Esophagus squamous epithelium (tissue), 5 donors: ENCODE results near the gene COL6A2. TPM values are rescaled to one million over a fixed set of nuclear protein-coding genes. Genes with fewer than 3 reads are reported as not detected.

Source experiments
- DNase-seq: peaks from one replicate; lab custom pipeline; 2025; lab: John Stamatoyannopoulos, UW
- H3K27ac ChIP-seq, 4 donors: fragments of 200-600 bp; sonication (generic); one replicate each; pipeline ENCODE4 v1.5.1; 2016 to 2019; ENCODE audit warnings: mild to moderate bottlenecking in 1 of 4
- H3K27me3 ChIP-seq, 4 donors: fragments of 200-600 bp; sonication (generic); 1 replicate in 3 of 4; 2 replicates in 1 of 4; pipeline versions ENCODE4 v1.5.1 to v1.6.0; 2017 to 2021; ENCODE audit warnings: antibody characterized with exemption in 1 of 4
- H3K36me3 ChIP-seq, 3 donors: fragments of 200-600 bp; sonication (generic); one replicate each; pipeline ENCODE4 v1.5.1; 2016 to 2019
- H3K4me1 ChIP-seq, 3 donors: fragments of 200-600 bp; sonication (generic); one replicate each; pipeline ENCODE4 v1.5.1; 2017 to 2019
- H3K4me3 ChIP-seq, 4 donors: fragments of 200-600 bp; sonication (generic); 1 replicate in 3 of 4; 2 replicates in 1 of 4; pipeline ENCODE4 v1.5.1; 2016 to 2019; ENCODE audit warnings: mild to moderate bottlenecking in 2 of 4, moderate library complexity in 1 of 4
- H3K9me3 ChIP-seq, 3 donors: fragments of 200-600 bp; sonication (generic); one replicate each; pipeline ENCODE4 v1.5.1; 2016 to 2019
- POLR2A ChIP-seq, 4 donors: fragments of 450-650 bp; IDR thresholded peaks; one replicate each; pipeline ENCODE4 v1.6.1; 2017; ENCODE audit warnings: antibody characterized with exemption in 4 of 4, mild to moderate bottlenecking in 4 of 4, moderate library complexity in 3 of 4
- WGBS, 2 donors: methylation state at CpG; one replicate each; pipeline ENCODE4 v1.1.5; 2018; 5-methylcytosine and 5-hydroxymethylcytosine counted together
- intact Hi-C: fragments of 100-400 bp; cut with DNase I; formaldehyde crosslinking; loops from one replicate; pipeline ENCODE4 v1.15.0; 2022
- total RNA-seq, 4 donors: library from RNA; depleted of rRNA; stranded (reverse); fragments of >200 nt; gene quantifications; one replicate each; pipeline ENCODE4 v1.1.0, GENCODE V29; 2016
- TF ChIP-seq, protein P1 (sequence below), 6 experiments: fragments of 450-650 bp in 4 of 6; fragments of 200-600 bp in 2 of 6; sonication (generic) in 2 of 6; IDR thresholded peaks; one replicate each; pipeline ENCODE4 v1.5.1; 2016 to 2019; ENCODE audit warnings: antibody characterized with exemption in 6 of 6, mild to moderate bottlenecking in 4 of 6, moderate library complexity in 4 of 6
- donor health status: DM: yes; HTN: yes; CAD: no.

The COL6A2 gene
- 100 to 1,000 TPM in 1 of 4 donors, 10 to 100 TPM in 3; 23.0 to 328 (median 62.0) TPM for total RNA-seq

DNA sequence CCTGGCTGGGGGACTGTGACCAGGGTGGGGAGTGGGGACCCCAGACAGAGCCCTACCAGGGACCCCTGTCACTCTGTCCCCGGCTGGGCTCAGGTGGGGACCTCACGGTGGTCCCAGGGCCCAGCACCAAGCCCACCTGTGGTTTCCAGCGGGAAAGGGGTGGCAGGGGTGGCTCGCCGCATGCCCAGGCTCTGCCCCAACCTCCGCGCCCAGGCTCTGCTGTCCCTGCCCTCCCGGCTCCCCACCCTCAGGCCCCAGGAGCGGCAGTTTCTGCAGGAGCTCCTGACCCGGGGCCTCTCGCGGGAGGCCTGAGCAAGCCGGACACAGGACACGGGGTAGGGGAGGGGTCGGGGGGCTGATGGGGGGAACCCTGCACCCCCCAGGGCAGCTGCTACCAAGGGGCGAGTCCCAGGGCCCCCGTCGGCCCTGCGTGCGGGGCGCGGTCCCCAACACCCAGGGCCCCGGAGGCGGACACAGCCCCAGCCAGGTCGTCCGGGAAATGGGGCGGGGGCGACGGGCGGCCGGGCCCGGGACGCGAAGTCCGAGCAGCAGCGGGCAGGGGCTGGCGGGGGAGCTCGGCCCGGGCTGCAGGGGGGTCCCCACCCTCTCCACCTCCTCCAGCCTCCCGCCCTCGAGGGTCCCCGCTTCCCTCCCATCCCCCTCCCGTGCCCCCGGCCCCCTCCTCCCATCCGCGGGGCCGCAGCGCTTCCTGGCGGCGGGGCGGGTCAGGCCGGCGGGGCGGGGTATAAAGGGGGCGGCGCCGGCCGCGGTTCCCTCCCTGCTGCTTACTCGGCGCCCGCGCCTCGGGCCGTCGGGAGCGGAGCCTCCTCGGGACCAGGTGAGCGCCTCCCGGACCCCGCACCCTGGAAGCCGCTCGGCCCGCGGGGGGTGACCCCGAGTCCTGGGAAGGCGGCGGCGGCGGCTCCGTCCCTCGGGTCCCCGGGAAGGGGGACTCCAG lies at the start of gene COL6A2:
Gene COL6A2 (plus strand): TSS at position 777 of the 958 bp plus-strand sequence.
- 0% methylated on average over 1 to 7 of the region's 83 CpGs for WGBS, 2 donors
- no peak for DNase-seq
- H3K4me3 ChIP-seq, result peak within 1 kb of the TSS; percentile 48 to 84 (median 62)
- H3K36me3 ChIP-seq, result no peaks in the 10 kb centered on the region
- intact Hi-C loops, result no loop called here
- H3K27me3 ChIP-seq, result peaks cover 0 to 65% (median 5%) of the 10 kb centered on the region in 4 donors
- H3K27ac ChIP-seq, result peak within 1 kb of the TSS; percentile 69 to 98 (median 88)
- H3K4me1 ChIP-seq, result peaks cover 9 to 52% (median 24%) of the 10 kb centered on the region in 3 donors
- H3K9me3 ChIP-seq, result no peaks in the 10 kb centered on the region
- TF ChIP-seq, protein P1, sequence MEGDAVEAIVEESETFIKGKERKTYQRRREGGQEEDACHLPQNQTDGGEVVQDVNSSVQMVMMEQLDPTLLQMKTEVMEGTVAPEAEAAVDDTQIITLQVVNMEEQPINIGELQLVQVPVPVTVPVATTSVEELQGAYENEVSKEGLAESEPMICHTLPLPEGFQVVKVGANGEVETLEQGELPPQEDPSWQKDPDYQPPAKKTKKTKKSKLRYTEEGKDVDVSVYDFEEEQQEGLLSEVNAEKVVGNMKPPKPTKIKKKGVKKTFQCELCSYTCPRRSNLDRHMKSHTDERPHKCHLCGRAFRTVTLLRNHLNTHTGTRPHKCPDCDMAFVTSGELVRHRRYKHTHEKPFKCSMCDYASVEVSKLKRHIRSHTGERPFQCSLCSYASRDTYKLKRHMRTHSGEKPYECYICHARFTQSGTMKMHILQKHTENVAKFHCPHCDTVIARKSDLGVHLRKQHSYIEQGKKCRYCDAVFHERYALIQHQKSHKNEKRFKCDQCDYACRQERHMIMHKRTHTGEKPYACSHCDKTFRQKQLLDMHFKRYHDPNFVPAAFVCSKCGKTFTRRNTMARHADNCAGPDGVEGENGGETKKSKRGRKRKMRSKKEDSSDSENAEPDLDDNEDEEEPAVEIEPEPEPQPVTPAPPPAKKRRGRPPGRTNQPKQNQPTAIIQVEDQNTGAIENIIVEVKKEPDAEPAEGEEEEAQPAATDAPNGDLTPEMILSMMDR (IDR thresholded peaks at IDR 0.05), result peak in 1 of 6 experiments; percentile 36
- peak in 2 of 4 donors; percentile 70 to 77 for TF ChIP-seq POLR2A (IDR thresholded peaks at IDR 0.05)

DNA sequence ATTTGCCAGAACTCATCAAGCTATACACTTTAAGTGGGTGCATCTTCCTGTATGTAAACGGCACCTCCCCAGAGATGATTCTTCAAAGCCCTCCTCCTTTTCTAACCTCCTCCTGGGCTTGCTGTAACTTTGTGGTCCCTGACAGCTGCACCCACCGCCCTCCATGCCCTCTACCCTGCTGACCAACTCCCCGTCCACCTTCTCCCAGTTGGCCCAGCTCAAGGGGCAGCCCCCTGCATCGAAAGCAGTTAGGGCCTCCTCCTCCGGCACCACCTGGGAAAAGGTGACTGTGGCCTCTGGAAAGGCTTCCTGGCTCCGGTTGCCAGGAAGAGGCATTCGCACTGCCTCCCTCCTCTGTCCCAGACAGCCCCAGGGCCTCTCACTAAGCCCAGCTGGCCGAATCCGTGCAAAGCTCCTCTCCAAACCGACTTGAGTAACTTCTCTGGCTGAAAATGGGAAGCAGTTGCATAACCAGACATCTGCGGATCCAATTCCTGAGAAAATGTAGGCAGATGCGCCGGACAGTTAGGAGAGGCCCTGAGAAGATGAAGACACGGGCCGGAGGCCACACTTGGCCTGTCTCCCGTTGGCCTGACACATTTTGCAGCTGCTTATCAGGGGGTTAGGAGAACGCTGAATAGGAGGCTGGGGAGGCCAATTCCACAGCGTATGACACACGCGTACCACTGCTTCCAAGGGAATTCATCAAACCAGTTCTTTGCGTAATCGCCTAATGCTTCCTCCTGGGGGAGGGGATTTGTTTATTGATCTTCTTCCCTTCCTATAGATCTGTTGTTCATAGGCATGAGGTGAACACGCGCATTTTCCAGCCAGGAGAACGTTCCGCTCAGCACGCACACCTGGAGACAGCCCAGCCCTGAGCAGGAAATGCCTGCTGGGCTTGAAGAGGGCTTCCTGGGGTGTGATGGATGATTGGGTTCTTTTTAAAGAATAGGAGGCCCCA lies 48.7 kb upstream of the COL6A2 start:
- peak overlapping the region; percentile 65 to 94 (median 88) for H3K27ac ChIP-seq
- DNase-seq, result no peak

GRCh38 chr21:46049890-46050667 lies 47.8 kb upstream of the COL6A2 start:
- intact Hi-C loops, result no loop called here
- H3K27me3 ChIP-seq, result peaks cover 0 to 18% (median 0%) of the 10 kb centered on the region in 4 donors
- H3K9me3 ChIP-seq, result no peaks in the 10 kb centered on the region
- H3K36me3 ChIP-seq, result no peaks in the 10 kb centered on the region
- H3K4me3 ChIP-seq, result no peak overlapping the region
- peaks cover 14 to 45% (median 21%) of the 10 kb centered on the region in 3 donors for H3K4me1 ChIP-seq
- peak overlapping the region; percentile 65 to 94 (median 88) for H3K27ac ChIP-seq
- 71 to 88% methylated on average over 7 to 13 of the region's 33 CpGs for WGBS, 2 donors
- no peak for TF ChIP-seq POLR2A (IDR thresholded peaks at IDR 0.05)
- TF ChIP-seq, protein P1 (IDR thresholded peaks at IDR 0.05), result no peak
- no peak for DNase-seq

More for the DNA sequence above, 48.7 kb upstream of the COL6A2 start:
- WGBS, 2 donors, result 23 to 34% methylated on average over 21 to 25 of the region's 27 CpGs
- H3K36me3 ChIP-seq, result no peaks in the 10 kb centered on the region
- TF ChIP-seq, protein P1 (IDR thresholded peaks at IDR 0.05), result no peak
- no peak for TF ChIP-seq POLR2A (IDR thresholded peaks at IDR 0.05)
- H3K27me3 ChIP-seq, result peaks cover 0 to 17% (median 0%) of the 10 kb centered on the region in 4 donors
- no peak overlapping the region for H3K4me3 ChIP-seq
- no peaks in the 10 kb centered on the region for H3K9me3 ChIP-seq
- H3K4me1 ChIP-seq, result peaks cover 14 to 36% (median 17%) of the 10 kb centered on the region in 3 donors
- intact Hi-C loops, result no loop called here

GRCh38 chr21:46050668-46051378 lies 47.1 kb upstream of the COL6A2 start:
- Histone ChIP-seq H3K27ac (peak overlapping the region; percentile 65 to 94 (median 88)), H3K4me1 (peaks cover 14 to 52% (median 29%) of the 10 kb centered on the region in 3 donors), H3K36me3 (no peaks in the 10 kb centered on the region), H3K27me3 (peaks cover 0 to 25% (median 0%) of the 10 kb centered on the region in 4 donors), H3K4me3 (no peak overlapping the region), H3K9me3 (no peaks in the 10 kb centered on the region)
- 67 to 86% methylated on average over 1 to 14 of the region's 22 CpGs for WGBS, 2 donors
- no peak for DNase-seq
- no peak for TF ChIP-seq POLR2A (IDR thresholded peaks at IDR 0.05)
- TF ChIP-seq, protein P1 (IDR thresholded peaks at IDR 0.05), result no peak
- intact Hi-C loops, result no loop called here
